Left lung (tissue), 10 donors: ENCODE data around the gene SMAD4. TPM values are rescaled to one million over a fixed set of nuclear protein-coding genes. Genes with fewer than 3 reads are reported as not detected.
A peak's percentile ranks its signal among the peaks of the same experiment; 100 is the strongest.

ENCODE experiments used
- ATAC-seq: fragments of 200-7000 bp; cut with Tn5 transposase; one replicate; pipeline ENCODE4 v1.9.1; 2020; ENCODE audit warnings: moderate library complexity
- DNase-seq, 4 donors: peaks; one replicate each; pipeline ENCODE4 v3.0.0-alpha.2; 2013 to 2020
- H3K27ac ChIP-seq, 2 donors: fragments of 200-600 bp; sonication (generic) in 1 of 2; one replicate each; pipeline versions ENCODE4 v1.5.0 to v1.8.0; 2020 to 2021
- H3K27me3 ChIP-seq, 2 donors: fragments of 200-600 bp; sonication (generic) in 1 of 2; one replicate each; pipeline versions ENCODE4 v1.5.0 to v1.8.0; 2020 to 2021
- H3K36me3 ChIP-seq, 2 donors: fragments of 200-600 bp; sonication (generic) in 1 of 2; one replicate each; pipeline versions ENCODE4 v1.5.0 to v1.8.0; 2020 to 2021
- H3K4me1 ChIP-seq, 2 donors: fragments of 200-600 bp; one replicate each; pipeline ENCODE4 v1.8.0; 2021
- H3K4me3 ChIP-seq, 2 donors: fragments of 200-600 bp; sonication (generic) in 1 of 2; one replicate each; pipeline versions ENCODE4 v1.5.0 to v1.8.0; 2020 to 2021; ENCODE audit warnings: mild to moderate bottlenecking in 1 of 2
- H3K9me3 ChIP-seq, 2 donors: fragments of 200-600 bp; sonication (generic) in 1 of 2; one replicate each; pipeline versions ENCODE4 v1.5.0 to v1.8.0; 2020 to 2021
- CTCF ChIP-seq, 2 donors: fragments of 200-600 bp; sonication (generic) in 1 of 2; IDR thresholded peaks; one replicate each; pipeline versions ENCODE4 v1.5.0 to v1.8.0; 2021; ENCODE audit warnings: antibody characterized with exemption in 2 of 2
- intact Hi-C, 2 donors: fragments of 100-400 bp; cut with DNase I; formaldehyde crosslinking; loops; one replicate each; pipeline versions ENCODE4 v1.11.2 to v1.14.2; 2022
- polyA plus RNA-seq, 6 donors: library from polyadenylated mRNA; unstranded; fragments of 120-200 nt; gene quantifications; one replicate each; pipeline ENCODE4 v1.2.1, GENCODE V29; 2013; ENCODE audit not compliant: insufficient read length in 6 of 6
- total RNA-seq, 2 donors: library from RNA; stranded (reverse); fragmentation: NEBNext Ultra II Directional; extraction: Animal tissue kit (Norgen Biotek cat#: 25700); gene quantifications; one replicate each; pipeline ENCODE4 v1.2.1, GENCODE V29; 2021
- donor health status: DM: no; HTN: yes; CAD: no.
- donor health status: DM: no; HTN: no; CAD: no.

The SMAD4 gene
- total and polyA plus RNA-seq, 8 donors, result 90.7 to 170 (median 143) TPM

GRCh38 chr18:51125976-51126375 lies 96.0 kb downstream of the SMAD4 start:
- TF ChIP-seq CTCF (IDR thresholded peaks at IDR 0.05), result no peak
- Histone ChIP-seq H3K9me3 (no peaks in the 10 kb centered on the region), H3K27me3 (no peaks in the 10 kb centered on the region), H3K4me1 (no peaks in the 10 kb centered on the region), H3K27ac (no peak overlapping the region), H3K36me3 (no peaks in the 10 kb centered on the region), H3K4me3 (no peak overlapping the region)
- DNase-seq (no peak), ATAC-seq (no peak)
- intact Hi-C loops, result no loop called here

- no peak for TF ChIP-seq CTCF (IDR thresholded peaks at IDR 0.05)
- no peaks in the 10 kb centered on the region for H3K4me1 ChIP-seq
Measured at GRCh38 chr18:51127664-51128063, 97.7 kb downstream of the SMAD4 start.

GRCh38 chr18:51128533-51128932 lies 98.5 kb downstream of the SMAD4 start:
- H3K9me3 ChIP-seq, result no peaks in the 10 kb centered on the region
- no peaks in the 10 kb centered on the region for H3K27me3 ChIP-seq
- intact Hi-C loops, result no loop called here
- no peak overlapping the region for H3K4me3 ChIP-seq
- DNase-seq, result no peak
- no peaks in the 10 kb centered on the region for H3K4me1 ChIP-seq
- TF ChIP-seq CTCF (IDR thresholded peaks at IDR 0.05), result no peak
- no peak overlapping the region for H3K27ac ChIP-seq
- no peak for ATAC-seq
- H3K36me3 ChIP-seq, result no peaks in the 10 kb centered on the region

More at GRCh38 chr18:51127664-51128063, 97.7 kb downstream of the SMAD4 start:
- H3K4me3 ChIP-seq, result no peak overlapping the region
- H3K27ac ChIP-seq, result no peak overlapping the region
- no peaks in the 10 kb centered on the region for H3K36me3 ChIP-seq
- ATAC-seq, result no peak
- intact Hi-C loops, result no loop called here
- no peaks in the 10 kb centered on the region for H3K9me3 ChIP-seq
- no peak for DNase-seq
- no peaks in the 10 kb centered on the region for H3K27me3 ChIP-seq

- intact Hi-C loops, result no loop called here
Measured at GRCh38 chr18:51132256-51132935, 102.4 kb downstream of the SMAD4 start.

More at GRCh38 chr18:51132256-51132935, 102.4 kb downstream of the SMAD4 start:
- DNase-seq (peak in 1 of 4 donors; percentile 10), ATAC-seq (no peak)
- H3K27me3 ChIP-seq, result no peaks in the 10 kb centered on the region
- no peak overlapping the region for H3K4me3 ChIP-seq
- TF ChIP-seq CTCF (IDR thresholded peaks at IDR 0.05), result no peak
- no peaks in the 10 kb centered on the region for H3K36me3 ChIP-seq
- no peaks in the 10 kb centered on the region for H3K4me1 ChIP-seq
- H3K9me3 ChIP-seq, result no peaks in the 10 kb centered on the region
- no peak overlapping the region for H3K27ac ChIP-seq
